Measurements from ENCODE around the gene PCBP3.

The PCBP3 gene

GRCh38 chr21:45735259-45736000 lies 91.9 kb downstream of the PCBP3 start:
- DNase-seq: no peak

- no peak for DNase-seq
Observed at GRCh38 chr21:45736042-45736689, 92.6 kb downstream of the PCBP3 start.

GRCh38 chr21:45736690-45737484 lies 93.4 kb downstream of the PCBP3 start:
- no peak for DNase-seq

GRCh38 chr21:45737485-45738166 lies 94.1 kb downstream of the PCBP3 start:
- DNase-seq: no peak

GRCh38 chr21:45739218-45740087 lies 95.9 kb downstream of the PCBP3 start:
- DNase-seq: no peak

- DNase-seq: no peak
Observed at GRCh38 chr21:45740088-45740440, 96.5 kb downstream of the PCBP3 start.

- DNase-seq: no peak
Observed at GRCh38 chr21:45740491-45741357, 97.2 kb downstream of the PCBP3 start.

GRCh38 chr21:45741691-45742090 lies 98.2 kb downstream of the PCBP3 start:
- DNase-seq: no peak

GRCh38 chr21:45742247-45742646 lies 98.7 kb downstream of the PCBP3 start:
- DNase-seq: no peak

GRCh38 chr21:45745256-45745655 lies 101.7 kb downstream of the PCBP3 start:
- no peak for DNase-seq

GRCh38 chr21:45747233-45747766 lies 103.8 kb downstream of the PCBP3 start:
- no peak for DNase-seq

- DNase-seq: no peak
Observed at GRCh38 chr21:45747802-45748445, 104.4 kb downstream of the PCBP3 start.

- DNase-seq: no peak
Observed at GRCh38 chr21:45748593-45748992, 105.1 kb downstream of the PCBP3 start.

GRCh38 chr21:45749974-45750373 lies 106.4 kb downstream of the PCBP3 start:
- DNase-seq: no peak

GRCh38 chr21:45750936-45751335 lies 107.4 kb downstream of the PCBP3 start:
- DNase-seq: no peak

GRCh38 chr21:45753445-45753844 lies 109.9 kb downstream of the PCBP3 start:
- no peak for DNase-seq

GRCh38 chr21:45756029-45756428 lies 112.5 kb downstream of the PCBP3 start:
- no peak for DNase-seq

GRCh38 chr21:45756669-45757068 lies 113.1 kb downstream of the PCBP3 start:
- DNase-seq: no peak

- DNase-seq: no peak
Observed at GRCh38 chr21:45761704-45762103, 118.2 kb downstream of the PCBP3 start.

GRCh38 chr21:45763074-45763473 lies 119.5 kb downstream of the PCBP3 start:
- DNase-seq: no peak

Measured in NCI-H526 (cell line).